Neural progenitor cell (in vitro differentiated cells): ENCODE data around the gene ATP4A. TPM values are rescaled to one million over a fixed set of nuclear protein-coding genes. Genes with fewer than 3 reads are reported as not detected.

ENCODE experiments used
- DNase-seq: peaks from one replicate; pipeline ENCODE4 v3.0.0-alpha.2; 2016; ENCODE audit warnings: low spot score
- H2AFZ ChIP-seq: fragments of 200-600 bp; sonication (generic); replicated peaks from 2 replicates; pipeline ENCODE4 v1.6.1; 2016; ENCODE audit warnings: antibody characterized with exemption
- H3F3A ChIP-seq: fragments of 200-600 bp; sonication (generic); 2 replicates; pipeline ENCODE4 v1.6.1; 2016; ENCODE audit warnings: antibody characterized with exemption, low read depth
- H3K27ac ChIP-seq: fragments of 200-600 bp; sonication (generic); 2 replicates; pipeline ENCODE4 v1.5.1; 2016; ENCODE audit warnings: mild to moderate bottlenecking
- H3K27me3 ChIP-seq: fragments of 200-600 bp; sonication (generic); 2 replicates; pipeline ENCODE4 v1.6.1; 2016; ENCODE audit warnings: mild to moderate bottlenecking, moderate library complexity
- H3K36me3 ChIP-seq: fragments of 200-600 bp; sonication (generic); 2 replicates; pipeline ENCODE4 v1.5.1; 2016
- H3K4me1 ChIP-seq: fragments of 200-600 bp; sonication (generic); 2 replicates; pipeline ENCODE4 v1.6.1; 2016; ENCODE audit warnings: mixed run types
- H3K4me2 ChIP-seq: fragments of 200-600 bp; sonication (generic); 2 replicates; pipeline ENCODE4 v1.6.1; 2016
- H3K4me3 ChIP-seq: fragments of 200-600 bp; sonication (generic); 2 replicates; pipeline ENCODE4 v1.5.1; 2016
- H3K79me2 ChIP-seq: fragments of 200-600 bp; sonication (generic); 2 replicates; pipeline ENCODE4 v1.6.1; 2016; ENCODE audit warnings: low read depth
- H3K9ac ChIP-seq: fragments of 200-600 bp; sonication (generic); 2 replicates; pipeline ENCODE4 v1.6.1; 2016
- H3K9me3 ChIP-seq: fragments of 200-600 bp; sonication (generic); 2 replicates; pipeline ENCODE4 v1.5.1; 2016; ENCODE audit warnings: low read depth
- H4K20me1 ChIP-seq: fragments of 200-600 bp; sonication (generic); 2 replicates; pipeline ENCODE4 v1.6.1; 2016; ENCODE audit warnings: low read depth
- H3K27ac Mint-ChIP-seq: 3 replicates; pipeline ENCODE4 v1.8.0; 2021; ENCODE audit warnings: mixed read lengths
- H3K27me3 Mint-ChIP-seq: 2 replicates; pipeline ENCODE4 v1.8.0; 2022; ENCODE audit warnings: low read depth, mild to moderate bottlenecking, inconsistent platforms, moderate library complexity, mixed read lengths; ENCODE audit not compliant: insufficient read depth
- H3K36me3 Mint-ChIP-seq: 3 replicates; pipeline ENCODE4 v1.8.0; 2021; ENCODE audit warnings: mixed read lengths
- H3K4me1 Mint-ChIP-seq: 3 replicates; pipeline ENCODE4 v1.8.0; 2021; ENCODE audit warnings: mixed read lengths
- H3K4me3 Mint-ChIP-seq: 3 replicates; pipeline ENCODE4 v1.8.0; 2021; ENCODE audit warnings: mild to moderate bottlenecking, moderate library complexity, mixed read lengths
- H3K9me3 Mint-ChIP-seq: 3 replicates; pipeline ENCODE4 v1.8.0; 2020; ENCODE audit warnings: mixed read lengths
- CTCF ChIP-seq: fragments of 200-600 bp; sonication (generic); IDR thresholded peaks from 2 replicates; pipeline ENCODE4 v1.5.1; 2017; ENCODE audit warnings: antibody characterized with exemption, mild to moderate bottlenecking
- EZH2 ChIP-seq: fragments of 200-600 bp; sonication (generic); IDR thresholded peaks from 2 replicates; pipeline ENCODE4 v1.6.1; 2017; ENCODE audit warnings: antibody characterized with exemption, mild to moderate bottlenecking, moderate library complexity
- EZH2phosphoT487 ChIP-seq: fragments of 200-600 bp; sonication (generic); IDR thresholded peaks from 2 replicates; pipeline ENCODE4 v1.6.1; 2017; ENCODE audit warnings: antibody characterized with exemption
- total RNA-seq: library from RNA; depleted of rRNA; stranded (reverse); fragments of >200 nt; gene quantifications from 2 replicates; pipeline ENCODE4 v1.2.3, GENCODE V29; 2015; ENCODE audit warnings: low replicate concordance

The ATP4A gene
- total RNA-seq, 1 donor from 2014 or later: not detected

DNA sequence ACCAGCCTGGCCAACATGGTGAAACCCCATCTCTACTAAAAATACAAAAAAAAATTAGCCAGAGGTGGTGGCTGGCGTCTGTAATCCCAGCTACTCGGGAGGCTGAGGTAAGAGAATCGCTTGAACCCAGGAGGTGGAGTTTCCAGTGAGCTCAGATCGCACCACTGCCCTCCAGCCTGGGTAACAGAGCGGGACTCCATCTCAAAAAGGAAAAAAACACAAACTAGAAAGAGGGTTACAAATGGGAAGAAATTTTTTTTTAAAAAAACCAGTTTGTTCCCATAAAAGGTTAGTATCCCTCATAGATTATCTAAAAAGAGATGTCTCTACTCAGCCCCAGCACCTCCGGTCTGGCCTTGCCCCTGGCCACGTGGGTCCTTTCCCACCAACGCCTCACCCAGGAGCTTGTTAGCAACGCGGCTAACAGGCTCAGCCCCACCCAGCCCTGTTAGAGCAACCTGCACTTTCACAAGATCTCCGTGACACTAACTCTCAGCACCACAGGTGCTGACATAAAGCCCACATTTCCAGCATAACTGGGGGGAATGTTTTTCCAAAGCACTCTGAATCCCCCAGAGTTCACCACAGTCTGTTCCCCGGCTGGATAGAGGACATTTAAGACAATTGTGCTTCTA is 54.3 kb downstream of the ATP4A start:
- DNase-seq: peak; percentile 62
- Mint-ChIP-seq H3K27me3 (peaks cover 47% of the 10 kb centered on the region), H3K27ac (peak overlapping the region; percentile 25), H3K4me3 (peak overlapping the region; percentile 78), H3K36me3 (no peaks in the 10 kb centered on the region), H3K4me1 (peaks cover 7% of the 10 kb centered on the region), H3K9me3 (no peaks in the 10 kb centered on the region)
- no peak for TF ChIP-seq CTCF
- no peak for TF ChIP-seq EZH2phosphoT487
- no peak for TF ChIP-seq EZH2
- H3F3A ChIP-seq: peaks cover 10% of the 10 kb centered on the region
- peaks cover 23% of the 10 kb centered on the region for H3K27me3 ChIP-seq
- no peak overlapping the region for H3K9ac ChIP-seq
- no peaks in the 10 kb centered on the region for H3K9me3 ChIP-seq
- peak overlapping the region; percentile 85 for H3K4me2 ChIP-seq
- peaks cover 4% of the 10 kb centered on the region for H3K4me1 ChIP-seq
- H3K27ac ChIP-seq: no peak overlapping the region
- H2AFZ ChIP-seq: peak overlapping the region; percentile 91
- peak overlapping the region; percentile 74 for H3K4me3 ChIP-seq
- no peaks in the 10 kb centered on the region for H3K36me3 ChIP-seq
- H3K79me2 ChIP-seq: peaks cover 19% of the 10 kb centered on the region
- no peaks in the 10 kb centered on the region for H4K20me1 ChIP-seq

- TF ChIP-seq EZH2 (no peak), EZH2phosphoT487 (no peak), CTCF (no peak)
- H2AFZ ChIP-seq: no peak overlapping the region
- H3K36me3 ChIP-seq: no peaks in the 10 kb centered on the region
- peaks cover 7% of the 10 kb centered on the region for H3K4me1 Mint-ChIP-seq
- H3K27ac ChIP-seq: no peak overlapping the region
- H3K79me2 ChIP-seq: peaks cover 19% of the 10 kb centered on the region
- H3K36me3 Mint-ChIP-seq: no peaks in the 10 kb centered on the region
- peaks cover 4% of the 10 kb centered on the region for H3K4me1 ChIP-seq
- H3K27ac Mint-ChIP-seq: no peak overlapping the region
- peak overlapping the region; percentile 85 for H3K4me2 ChIP-seq
- H3K9me3 Mint-ChIP-seq: no peaks in the 10 kb centered on the region
- H3F3A ChIP-seq: peaks cover 10% of the 10 kb centered on the region
- H4K20me1 ChIP-seq: no peaks in the 10 kb centered on the region
- no peaks in the 10 kb centered on the region for H3K9me3 ChIP-seq
- peaks cover 47% of the 10 kb centered on the region for H3K27me3 Mint-ChIP-seq
- H3K9ac ChIP-seq: no peak overlapping the region
- no peak overlapping the region for H3K4me3 Mint-ChIP-seq
- peak overlapping the region; percentile 74 for H3K4me3 ChIP-seq
- no peak for DNase-seq
- H3K27me3 ChIP-seq: peaks cover 16% of the 10 kb centered on the region
These were observed 55.3 kb downstream of the ATP4A start for GRCh38 chr19:35508129-35508528.

- Histone ChIP-seq H3K4me3 (no peak overlapping the region), H3K27me3 (peaks cover 15% of the 10 kb centered on the region), H3F3A (peaks cover 10% of the 10 kb centered on the region), H3K9ac (no peak overlapping the region), H4K20me1 (no peaks in the 10 kb centered on the region), H3K36me3 (no peaks in the 10 kb centered on the region), H3K27ac (no peak overlapping the region), H2AFZ (no peak overlapping the region), H3K4me2 (no peak overlapping the region), H3K9me3 (no peaks in the 10 kb centered on the region), H3K79me2 (peaks cover 19% of the 10 kb centered on the region), H3K4me1 (peaks cover 4% of the 10 kb centered on the region)
- H3K9me3 Mint-ChIP-seq: no peaks in the 10 kb centered on the region
- no peak for TF ChIP-seq EZH2phosphoT487
- no peak for TF ChIP-seq EZH2
- no peak for TF ChIP-seq CTCF
- no peak overlapping the region for H3K27ac Mint-ChIP-seq
- peaks cover 7% of the 10 kb centered on the region for H3K4me1 Mint-ChIP-seq
- no peak for DNase-seq
- H3K27me3 Mint-ChIP-seq: peaks cover 44% of the 10 kb centered on the region
- H3K4me3 Mint-ChIP-seq: no peak overlapping the region
- H3K36me3 Mint-ChIP-seq: no peaks in the 10 kb centered on the region
These were observed 55.9 kb downstream of the ATP4A start for GRCh38 chr19:35507561-35507960.
